ENCODE measurements around the gene LARP1B. TPM values are rescaled to one million over a fixed set of nuclear protein-coding genes. Genes with fewer than 3 reads are reported as not detected.

Gene LARP1B
- total RNA-seq, 1 experiment from 2014 or later, result 31.1 TPM

GRCh38 chr4:128162434-128162833 lies 101.3 kb downstream of the LARP1B start:
- Histone ChIP-seq H3K4me3 (replicated peaks in 1 of 2; ENCODE audit: low read depth in 1 of 2, low read length in 2 of 2) (no peak overlapping the region), H4K20me1 (ENCODE audit: insufficient read depth) (no peaks in the 10 kb centered on the region), H3K4me2 (ENCODE audit: low read length) (peak overlapping the region; percentile 58), H3K9me3 (ENCODE audit: control insufficient read depth in 1 of 2, insufficient read depth in 1 of 2, low read depth in 1 of 2, low read length in 2 of 2) (no peaks in the 10 kb centered on the region), H3K27ac (ENCODE audit: low read depth, low read length) (peak overlapping the region; percentile 78; the same call in 1 of the 2 replicates), H3K9ac (ENCODE audit: low read length) (no peak overlapping the region), H3K27me3 (ENCODE audit: insufficient read depth, low read length) (no peaks in the 10 kb centered on the region), H3K36me3 (ENCODE audit: control insufficient read depth in 1 of 2, insufficient read depth in 2 of 2, low read length in 2 of 2) (no peaks in the 10 kb centered on the region), H3K4me1 (ENCODE audit: control insufficient read depth in 1 of 2, insufficient read depth in 2 of 2, low read length in 2 of 2) (peaks cover 29 to 36% of the 10 kb centered on the region in 2 experiments), H2AFZ (ENCODE audit: low read depth, low read length, poor library complexity, severe bottlenecking) (no peak overlapping the region), H3K79me2 (ENCODE audit: insufficient read depth, low read length) (no peaks in the 10 kb centered on the region), H3K9me2 (ENCODE audit: insufficient read depth) (no peaks in the 10 kb centered on the region)
- ChIA-PET RAD21 (ENCODE audit: low non-redundant PET in 1 of 2, low total read pairs in 2 of 2, uncharacterized antibody in 2 of 2, unreplicated experiment in 2 of 2) (no interaction called here), POLR2A (no interaction called here), CTCF (no interaction called here)
- DNase-seq (ENCODE audit: low read depth, low spot score), result no peak
- no peak for ATAC-seq
- BruUV-seq (replicated peaks), result no TSS peak
- intact Hi-C loops (cut with micrococcal nuclease), result no loop called here
- TF ChIP-seq FOSL1 (IDR thresholded peaks at IDR 0.05; ENCODE audit: low read depth) (no peak), CBX3 (IDR thresholded peaks at IDR 0.05; ENCODE audit: low read depth) (no peak), EGR1 (IDR thresholded peaks at IDR 0.05; ENCODE audit: low read depth) (no peak), SIN3A (IDR thresholded peaks at IDR 0.05; ENCODE audit: low read depth) (no peak), JUND (IDR thresholded peaks at IDR 0.05) (no peak), ZFX (IDR thresholded peaks at IDR 0.05) (no peak), ELF1 (IDR thresholded peaks at IDR 0.05; ENCODE audit: borderline replicate concordance, low read depth) (no peak), YY1 (IDR thresholded peaks at IDR 0.05; ENCODE audit: extremely low read depth, insufficient replicate concordance, low read depth, low read length) (no peak), TCF7L2 (IDR thresholded peaks at IDR 0.05; ENCODE audit: borderline replicate concordance, extremely low read depth, insufficient read depth, insufficient read length) (no peak), EZH2 (IDR thresholded peaks at IDR 0.05) (no peak), RAD21 (IDR thresholded peaks at IDR 0.05; ENCODE audit: low read depth) (no peak), POLR2AphosphoS5 (IDR thresholded peaks at IDR 0.05; ENCODE audit: low read depth, low read length) (no peak)
- TF ChIP-seq, protein P1, sequence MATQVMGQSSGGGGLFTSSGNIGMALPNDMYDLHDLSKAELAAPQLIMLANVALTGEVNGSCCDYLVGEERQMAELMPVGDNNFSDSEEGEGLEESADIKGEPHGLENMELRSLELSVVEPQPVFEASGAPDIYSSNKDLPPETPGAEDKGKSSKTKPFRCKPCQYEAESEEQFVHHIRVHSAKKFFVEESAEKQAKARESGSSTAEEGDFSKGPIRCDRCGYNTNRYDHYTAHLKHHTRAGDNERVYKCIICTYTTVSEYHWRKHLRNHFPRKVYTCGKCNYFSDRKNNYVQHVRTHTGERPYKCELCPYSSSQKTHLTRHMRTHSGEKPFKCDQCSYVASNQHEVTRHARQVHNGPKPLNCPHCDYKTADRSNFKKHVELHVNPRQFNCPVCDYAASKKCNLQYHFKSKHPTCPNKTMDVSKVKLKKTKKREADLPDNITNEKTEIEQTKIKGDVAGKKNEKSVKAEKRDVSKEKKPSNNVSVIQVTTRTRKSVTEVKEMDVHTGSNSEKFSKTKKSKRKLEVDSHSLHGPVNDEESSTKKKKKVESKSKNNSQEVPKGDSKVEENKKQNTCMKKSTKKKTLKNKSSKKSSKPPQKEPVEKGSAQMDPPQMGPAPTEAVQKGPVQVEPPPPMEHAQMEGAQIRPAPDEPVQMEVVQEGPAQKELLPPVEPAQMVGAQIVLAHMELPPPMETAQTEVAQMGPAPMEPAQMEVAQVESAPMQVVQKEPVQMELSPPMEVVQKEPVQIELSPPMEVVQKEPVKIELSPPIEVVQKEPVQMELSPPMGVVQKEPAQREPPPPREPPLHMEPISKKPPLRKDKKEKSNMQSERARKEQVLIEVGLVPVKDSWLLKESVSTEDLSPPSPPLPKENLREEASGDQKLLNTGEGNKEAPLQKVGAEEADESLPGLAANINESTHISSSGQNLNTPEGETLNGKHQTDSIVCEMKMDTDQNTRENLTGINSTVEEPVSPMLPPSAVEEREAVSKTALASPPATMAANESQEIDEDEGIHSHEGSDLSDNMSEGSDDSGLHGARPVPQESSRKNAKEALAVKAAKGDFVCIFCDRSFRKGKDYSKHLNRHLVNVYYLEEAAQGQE (IDR thresholded peaks at IDR 0.05; ENCODE audit: low read depth), result no peak
- TF ChIP-seq, protein P2, sequence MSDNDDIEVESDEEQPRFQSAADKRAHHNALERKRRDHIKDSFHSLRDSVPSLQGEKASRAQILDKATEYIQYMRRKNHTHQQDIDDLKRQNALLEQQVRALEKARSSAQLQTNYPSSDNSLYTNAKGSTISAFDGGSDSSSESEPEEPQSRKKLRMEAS (IDR thresholded peaks at IDR 0.05), result no peak
